Natural killer cell (primary cell): ENCODE data around the gene ANKDD1A. TPM values are rescaled to one million over a fixed set of nuclear protein-coding genes. Genes with fewer than 3 reads are reported as not detected.
A peak's percentile ranks its signal among the peaks of the same experiment; 100 is the strongest.

Source experiments
- ATAC-seq, 3 donors: fragments of 150-1000 bp in 2 of 3; fragments of 200-7000 bp in 1 of 3; cut with Tn5 transposase; 1 replicate in 1 of 3; 2 replicates in 2 of 3; pipeline ENCODE4 v1.10.0; 2021; ENCODE audit warnings: mild to moderate bottlenecking in 2 of 3, moderate library complexity in 2 of 3
- DNase-seq, 2 donors: peaks; one replicate each; pipeline versions ENCODE4 v3.0.0 to v3.0.0-alpha.2; 2013 to 2021; ENCODE audit warnings: mixed read lengths in 1 of 2
- H3K27ac ChIP-seq: one replicate; pipeline ENCODE4 v1.5.1; 2013; ENCODE audit warnings: mild to moderate bottlenecking, low read length
- H3K27me3 ChIP-seq: one replicate; pipeline ENCODE4 v1.6.1; 2013; ENCODE audit warnings: low read length; ENCODE audit not compliant: control insufficient read depth, insufficient read depth
- H3K36me3 ChIP-seq: one replicate; pipeline ENCODE4 v1.6.1; 2013; ENCODE audit warnings: low read length; ENCODE audit not compliant: control insufficient read depth, insufficient read depth
- H3K4me1 ChIP-seq: one replicate; pipeline ENCODE4 v1.6.1; 2013; ENCODE audit warnings: low read length; ENCODE audit not compliant: control insufficient read depth, insufficient read depth
- H3K4me3 ChIP-seq: one replicate; pipeline ENCODE4 v1.5.1; 2013; ENCODE audit warnings: low read length
- H3K9me3 ChIP-seq: one replicate; pipeline ENCODE4 v1.6.1; 2013; ENCODE audit warnings: low read length; ENCODE audit not compliant: control insufficient read depth, insufficient read depth
- H3K27ac Mint-ChIP-seq, 2 donors: one replicate each; pipeline ENCODE4 v1.8.0; 2022; ENCODE audit warnings: mild to moderate bottlenecking in 2 of 2, mixed read lengths in 2 of 2, moderate library complexity in 1 of 2
- H3K27me3 Mint-ChIP-seq, 2 donors: one replicate each; pipeline ENCODE4 v1.8.0; 2022; ENCODE audit warnings: low read depth in 2 of 2, mixed read lengths in 2 of 2
- H3K36me3 Mint-ChIP-seq: one replicate; pipeline ENCODE4 v1.8.0; 2022; ENCODE audit warnings: mixed read lengths
- H3K4me1 Mint-ChIP-seq, 2 donors: one replicate each; pipeline ENCODE4 v1.8.0; 2022; ENCODE audit warnings: mixed read lengths in 2 of 2
- H3K4me3 Mint-ChIP-seq: one replicate; pipeline ENCODE4 v1.8.0; 2022; ENCODE audit warnings: mild to moderate bottlenecking, moderate library complexity, mixed read lengths
- H3K9me3 Mint-ChIP-seq, 2 donors: one replicate each; pipeline ENCODE4 v1.8.0; 2022; ENCODE audit warnings: mixed read lengths in 2 of 2
- CTCF ChIP-seq: fragments of 200-600 bp; IDR thresholded peaks from one replicate; pipeline ENCODE4 v1.8.0; 2022; ENCODE audit warnings: antibody characterized with exemption
- WGBS: methylation state at CpG from one replicate; pipeline ENCODE4 v1.1.7; 2013; ENCODE audit warnings: missing lambda C conversion rate; ENCODE audit not compliant: insufficient coverage; 5-methylcytosine and 5-hydroxymethylcytosine counted together
- intact Hi-C: fragments of 100-400 bp; cut with micrococcal nuclease; formaldehyde crosslinking; loops from one replicate; pipeline ENCODE4 v1.14.2; 2022
- total RNA-seq, 4 donors: library from RNA; stranded (reverse); fragments of 120-200 nt in 1 of 4; gene quantifications; one replicate each; pipeline versions ENCODE4 v1.2.3 to v1.2.4, GENCODE V29; 2013 to 2022

Gene ANKDD1A
- total RNA-seq, 3 donors from 2014 or later (not counting 1 experiment from before 2014, with no cell fraction given), result 13.7 to 16.2 (median 13.9) TPM

GRCh38 chr15:64954395-64954794, 42.7 kb downstream of the ANKDD1A start:
- intact Hi-C loops, result no loop called here
- Histone ChIP-seq H3K27ac (no peak overlapping the region), H3K9me3 (no peaks in the 10 kb centered on the region)

GRCh38 chr15:64959128-64959527, 47.4 kb downstream of the ANKDD1A start:
- H3K27me3 ChIP-seq, result no peaks in the 10 kb centered on the region
- no peak overlapping the region for H3K27ac ChIP-seq
- Mint-ChIP-seq H3K36me3 (peaks cover 31% of the 10 kb centered on the region), H3K4me1 (no peaks in the 10 kb centered on the region), H3K27me3 (no peaks in the 10 kb centered on the region), H3K4me3 (no peak overlapping the region), H3K27ac (no peak overlapping the region), H3K9me3 (no peaks in the 10 kb centered on the region)
- TF ChIP-seq CTCF, result no peak
- H3K4me1 ChIP-seq, result no peaks in the 10 kb centered on the region
- peaks cover 70% of the 10 kb centered on the region for H3K36me3 ChIP-seq
- no peak for ATAC-seq
- H3K9me3 ChIP-seq, result no peaks in the 10 kb centered on the region
- intact Hi-C loops, result no loop called here
- DNase-seq, result no peak
- H3K4me3 ChIP-seq, result no peak overlapping the region
- 97% methylated on average over 7 of the region's 9 CpGs for WGBS

More at GRCh38 chr15:64954395-64954794, 42.7 kb downstream of the ANKDD1A start:
- Mint-ChIP-seq H3K36me3 (peaks cover 7% of the 10 kb centered on the region), H3K9me3 (no peaks in the 10 kb centered on the region), H3K27me3 (no peaks in the 10 kb centered on the region), H3K4me3 (no peak overlapping the region), H3K4me1 (peaks cover 5 to 7% of the 10 kb centered on the region in 2 donors), H3K27ac (peak overlapping the region in 1 of 2 donors; percentile 44)
- ATAC-seq (no peak), DNase-seq (no peak)
- H3K4me3 ChIP-seq, result no peak overlapping the region
- H3K27me3 ChIP-seq, result no peaks in the 10 kb centered on the region
- no peaks in the 10 kb centered on the region for H3K4me1 ChIP-seq
- H3K36me3 ChIP-seq, result peaks cover 29% of the 10 kb centered on the region
- WGBS, result 85% methylated on average over 2 of the region's 3 CpGs
- no peak for TF ChIP-seq CTCF

GRCh38 chr15:64960153-64960552, 48.5 kb downstream of the ANKDD1A start:
- no peak for DNase-seq
- peaks cover 35% of the 10 kb centered on the region for H3K36me3 Mint-ChIP-seq
- Histone ChIP-seq H3K27me3 (no peaks in the 10 kb centered on the region), H3K4me3 (no peak overlapping the region), H3K9me3 (no peaks in the 10 kb centered on the region), H3K36me3 (peaks cover 78% of the 10 kb centered on the region), H3K27ac (no peak overlapping the region), H3K4me1 (no peaks in the 10 kb centered on the region)
- intact Hi-C loops, result no loop called here
- no peaks in the 10 kb centered on the region for H3K4me1 Mint-ChIP-seq
- no peaks in the 10 kb centered on the region for H3K27me3 Mint-ChIP-seq
- no peak for TF ChIP-seq CTCF
- 95% methylated on average over 5 of the region's 6 CpGs for WGBS
- ATAC-seq, result no peak
- H3K4me3 Mint-ChIP-seq, result no peak overlapping the region
- no peaks in the 10 kb centered on the region for H3K9me3 Mint-ChIP-seq
- no peak overlapping the region for H3K27ac Mint-ChIP-seq

- no peak for DNase-seq
- no peak overlapping the region for H3K27ac Mint-ChIP-seq
- H3K27me3 ChIP-seq, result no peaks in the 10 kb centered on the region
Observed at GRCh38 chr15:64961013-64961412, 49.3 kb downstream of the ANKDD1A start.

More at GRCh38 chr15:64961013-64961412, 49.3 kb downstream of the ANKDD1A start:
- ATAC-seq, result no peak
- H3K27me3 Mint-ChIP-seq, result no peaks in the 10 kb centered on the region
- H3K4me1 Mint-ChIP-seq, result no peaks in the 10 kb centered on the region
- H3K9me3 Mint-ChIP-seq, result no peaks in the 10 kb centered on the region
- no peak for TF ChIP-seq CTCF
- WGBS, result 95% methylated on average over 5 of the region's 5 CpGs
- no peak overlapping the region for H3K4me3 Mint-ChIP-seq
- no peak overlapping the region for H3K4me3 ChIP-seq
- no peaks in the 10 kb centered on the region for H3K9me3 ChIP-seq
- H3K36me3 Mint-ChIP-seq, result peaks cover 35% of the 10 kb centered on the region
- H3K27ac ChIP-seq, result no peak overlapping the region
- H3K4me1 ChIP-seq, result no peaks in the 10 kb centered on the region
- intact Hi-C loops, result no loop called here
- peaks cover 74% of the 10 kb centered on the region for H3K36me3 ChIP-seq
